Measurements from ENCODE around the gene GHDC. TPM values are rescaled to one million over a fixed set of nuclear protein-coding genes. Genes with fewer than 3 reads are reported as not detected.
A peak's percentile ranks its signal among the peaks of the same experiment; 100 is the strongest.

GHDC gene
- total RNA-seq, 1 experiment from 2014 or later = 7.5 TPM

GRCh38 chr17:42193216-42193968 is 902 bp downstream of the GHDC start:
- no peak for DNase-seq (ENCODE audit: low spot score)
- ChIA-PET CTCF (interaction anchor here (0.9 to 3.3 kb wide), 10 partner anchors 9 to 213 kb away, joined by 3 to 29 read pairs (median 5); partner anchors contain the start of genes HCRT and HSPB9), POLR2A (no interaction called here)
- Mint-ChIP-seq H3K36me3 (no peaks in the 10 kb centered on the region), H3K9me3 (no peaks in the 10 kb centered on the region), H3K4me1 (peaks cover 18% of the 10 kb centered on the region), H3K4me3 (peak overlapping the region; percentile 63), H3K27ac (no peak overlapping the region), H3K27me3 (ENCODE audit: low read depth) (no peaks in the 10 kb centered on the region)
- TF ChIP-seq KAT7 (CRISPR knock-in tag; IDR thresholded peaks at IDR 0.05; ENCODE audit: borderline replicate concordance) (no peak), RELA (CRISPR knock-in tag; IDR thresholded peaks at IDR 0.05; ENCODE audit: borderline replicate concordance) (no peak), PRDM15 (CRISPR knock-in tag; IDR thresholded peaks at IDR 0.05) (no peak)
- no peak for ATAC-seq

- ChIA-PET CTCF (interaction anchor here (0.7 to 2.9 kb wide), 6 partner anchors 8 to 325 kb away, joined by 3 to 29 read pairs (median 4); partner anchors contain the start of genes HCRT and HSPB9), POLR2A (interaction anchor here (0.6 to 0.7 kb wide), 2 partner anchors 215 to 1654 kb away, joined by 3 to 6 read pairs; no protein-coding TSS in a partner anchor)
- Mint-ChIP-seq H3K27ac (no peak overlapping the region; the same call in 1 of the 2 replicates), H3K36me3 (no peaks in the 10 kb centered on the region), H3K4me3 (no peak overlapping the region), H3K27me3 (ENCODE audit: low read depth) (no peaks in the 10 kb centered on the region), H3K9me3 (no peaks in the 10 kb centered on the region), H3K4me1 (peaks cover 18% of the 10 kb centered on the region)
- no peak for TF ChIP-seq ATF3 (CRISPR knock-in tag; conservative IDR thresholded peaks at IDR 0.05)
- TF ChIP-seq USF1 (CRISPR knock-in tag; IDR thresholded peaks at IDR 0.05) = peak; percentile 13; the same call in 1 of the 2 replicates
- TF ChIP-seq ESRRA (CRISPR knock-in tag; IDR thresholded peaks at IDR 0.05; ENCODE audit: borderline replicate concordance) = no peak
- ATAC-seq (no peak), DNase-seq (ENCODE audit: low spot score) (no peak)
Measured at GRCh38 chr17:42192189-42193126, 1.8 kb downstream of the GHDC start.

- Mint-ChIP-seq H3K4me3 (no peak overlapping the region), H3K9me3 (no peaks in the 10 kb centered on the region), H3K27ac (no peak overlapping the region), H3K36me3 (no peaks in the 10 kb centered on the region), H3K27me3 (ENCODE audit: low read depth) (peaks cover 8% of the 10 kb centered on the region), H3K4me1 (peaks cover 18% of the 10 kb centered on the region)
- DNase-seq (ENCODE audit: low spot score) (no peak), ATAC-seq (no peak)
- POLR2A ChIA-PET = no interaction called here
- no peak for TF ChIP-seq STAT6 (CRISPR knock-in tag; conservative IDR thresholded peaks at IDR 0.05; ENCODE audit: low read depth)
- no peak for TF ChIP-seq ZSCAN18 (CRISPR knock-in tag; IDR thresholded peaks at IDR 0.05)
- TF ChIP-seq ETV6 (CRISPR knock-in tag; IDR thresholded peaks at IDR 0.05) = no peak
- TF ChIP-seq FOXJ3 (CRISPR knock-in tag; IDR thresholded peaks at IDR 0.05; ENCODE audit: borderline replicate concordance) = no peak
- no peak for TF ChIP-seq ZNF671 (CRISPR knock-in tag; IDR thresholded peaks at IDR 0.05)
- TF ChIP-seq GABPB1 (CRISPR knock-in tag; IDR thresholded peaks at IDR 0.05) = no peak
- TF ChIP-seq ATF3 (CRISPR knock-in tag; conservative IDR thresholded peaks at IDR 0.05) = no peak
- TF ChIP-seq ZNF232 (CRISPR knock-in tag; IDR thresholded peaks at IDR 0.05) = no peak
- CTCF ChIA-PET = interaction anchor here (1.4 to 2.0 kb wide), 2 partner anchors 11 to 31 kb away, joined by 5 to 8 read pairs; no protein-coding TSS in a partner anchor
Measured at GRCh38 chr17:42191275-42191608, 3.1 kb downstream of the GHDC start.

All from WTC11 (cell line).